ENCODE results near the gene C2CD2.
"Not testable (repeated sequence)": the region's sequence is repeated elsewhere in the genome, so short reads cannot be mapped to it uniquely, and the experiment has no call there.

Gene C2CD2
- 3.7 to 11.5 (median 7.4) reads per million in 9 experiments for total RNA-seq

- Mint-ChIP-seq H3K27ac (no peak within 1 kb of the TSS), H3K9me3 (no peaks in the 10 kb centered on the region), H3K27me3 (peaks cover 44 to 68% of the 10 kb centered on the region in 2 donors), H3K36me3 (ENCODE audit: insufficient read depth) (no peaks in the 10 kb centered on the region), H3K4me3 (peak within 1 kb of the TSS; percentile 50 to 51), H3K4me1 (ENCODE audit: low read depth in 2 of 2) (peaks cover 0 to 5% of the 10 kb centered on the region in 2 donors)
- DNase-seq (no peak), ATAC-seq (replicated peaks) (peak; percentile 32)
Measured at GRCh38 chr21:41953831-41954653, at the start of gene C2CD2. Gene C2CD2, minus strand, starts transcription at chr21:41954018. Its CDS starts 370 bp downstream, at chr21:41953648.

DNA sequence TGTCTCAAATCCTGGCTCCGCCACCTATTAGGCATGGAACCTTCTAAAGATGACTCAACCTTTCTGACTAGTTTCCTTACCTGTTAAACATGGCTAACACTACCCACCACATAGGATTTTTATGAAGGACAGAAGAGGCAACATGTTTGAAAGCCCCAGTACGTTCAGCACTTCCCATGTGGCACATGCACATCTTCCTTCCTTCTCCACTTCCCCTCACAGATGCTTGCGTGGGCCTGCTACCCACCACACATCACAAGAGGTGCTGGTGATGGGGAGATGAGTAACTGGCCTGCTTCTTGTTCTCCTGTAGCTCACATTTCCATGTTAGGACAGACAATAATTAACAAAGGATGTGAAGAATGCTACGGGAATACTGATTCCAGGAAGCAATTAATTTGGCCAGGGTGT, 49.2 kb upstream of the C2CD2 start:
- Mint-ChIP-seq H3K4me3 (peak overlapping the region in 1 of 2 donors; percentile 44), H3K9me3 (no peaks in the 10 kb centered on the region), H3K4me1 (ENCODE audit: low read depth in 2 of 2) (peaks cover 13 to 46% of the 10 kb centered on the region in 2 donors), H3K27me3 (no peaks in the 10 kb centered on the region), H3K36me3 (ENCODE audit: insufficient read depth) (peaks cover 31% of the 10 kb centered on the region), H3K27ac (no peak overlapping the region)
- no peak for ATAC-seq (replicated peaks)
- no peak for DNase-seq

- Mint-ChIP-seq H3K27ac (no peak overlapping the region), H3K27me3 (no peaks in the 10 kb centered on the region), H3K9me3 (no peaks in the 10 kb centered on the region), H3K36me3 (ENCODE audit: insufficient read depth) (peaks cover 34% of the 10 kb centered on the region), H3K4me3 (no peak overlapping the region), H3K4me1 (ENCODE audit: low read depth in 2 of 2) (peaks cover 13 to 46% of the 10 kb centered on the region in 2 donors)
- ATAC-seq (replicated peaks) (peak; percentile 52), DNase-seq (no peak)
Measured at GRCh38 chr21:42002421-42002958, 48.7 kb upstream of the C2CD2 start.

DNA sequence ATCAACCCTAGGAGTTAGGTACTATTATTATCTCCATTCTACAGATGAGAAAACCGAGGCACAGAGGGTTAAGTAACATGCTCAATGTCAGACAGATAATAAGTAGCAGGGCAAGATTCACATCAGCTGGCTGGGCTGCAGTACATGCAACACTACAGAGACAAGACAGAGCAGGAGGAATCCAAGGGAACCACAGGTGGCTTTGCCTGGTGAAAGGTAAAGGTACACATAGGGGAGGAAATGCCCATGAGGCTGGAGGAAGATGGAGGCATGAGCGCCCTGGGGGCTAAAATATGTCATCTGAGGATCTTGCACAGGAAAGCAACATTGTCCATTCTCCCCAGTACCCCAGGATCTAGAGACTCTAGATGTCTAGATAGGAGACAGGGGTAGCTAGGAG, 48.0 kb upstream of the C2CD2 start:
- ATAC-seq (replicated peaks) (no peak), DNase-seq (no peak)
- peak overlapping the region in 1 of 2 donors; percentile 18 for H3K27ac Mint-ChIP-seq
- peaks cover 41% of the 10 kb centered on the region for H3K36me3 Mint-ChIP-seq (ENCODE audit: insufficient read depth)
- H3K9me3 Mint-ChIP-seq: no peaks in the 10 kb centered on the region
- peaks cover 13 to 41% of the 10 kb centered on the region in 2 donors for H3K4me1 Mint-ChIP-seq (ENCODE audit: low read depth in 2 of 2)
- H3K27me3 Mint-ChIP-seq: no peaks in the 10 kb centered on the region
- H3K4me3 Mint-ChIP-seq: no peak overlapping the region

DNA sequence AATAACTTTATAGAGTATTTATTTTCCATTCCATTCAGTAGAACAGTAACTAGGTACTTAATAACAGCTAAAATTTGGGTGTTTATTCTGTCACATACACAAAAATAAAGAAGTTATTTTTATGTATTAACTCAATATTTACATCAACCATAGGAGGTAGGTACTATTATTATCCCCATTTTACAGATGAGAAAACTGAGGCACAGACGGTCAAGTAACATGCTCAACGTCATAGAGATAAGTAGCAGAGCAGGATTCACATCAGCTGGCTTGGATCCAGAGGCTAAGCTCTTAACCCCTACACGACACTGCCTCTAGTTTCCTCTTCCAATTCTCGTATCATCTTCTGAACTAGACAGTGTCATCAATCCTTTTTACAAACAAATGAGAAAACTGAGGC, 47.1 kb upstream of the C2CD2 start:
- ATAC-seq (replicated peaks) (no peak), DNase-seq (no peak)
- Mint-ChIP-seq H3K27ac (peak overlapping the region in 1 of 2 donors; percentile 18), H3K4me3 (no peak overlapping the region), H3K9me3 (no peaks in the 10 kb centered on the region), H3K4me1 (ENCODE audit: low read depth in 2 of 2) (peaks cover 9 to 38% of the 10 kb centered on the region in 2 donors), H3K36me3 (ENCODE audit: insufficient read depth) (peaks cover 43% of the 10 kb centered on the region), H3K27me3 (no peaks in the 10 kb centered on the region)

GRCh38 chr21:41997657-41998056, 43.8 kb upstream of the C2CD2 start:
- no peaks in the 10 kb centered on the region for H3K9me3 Mint-ChIP-seq
- DNase-seq (no peak), ATAC-seq (replicated peaks) (no peak)
- no peak overlapping the region for H3K27ac Mint-ChIP-seq
- peaks cover 65% of the 10 kb centered on the region for H3K36me3 Mint-ChIP-seq (ENCODE audit: insufficient read depth)
- peaks cover 9 to 23% of the 10 kb centered on the region in 2 donors for H3K4me1 Mint-ChIP-seq (ENCODE audit: low read depth in 2 of 2)
- H3K27me3 Mint-ChIP-seq: no peaks in the 10 kb centered on the region
- H3K4me3 Mint-ChIP-seq: no peak overlapping the region

GRCh38 chr21:41995577-41995976, 41.8 kb upstream of the C2CD2 start:
- DNase-seq (no peak), ATAC-seq (replicated peaks) (no peak)
- peaks cover 71% of the 10 kb centered on the region for H3K36me3 Mint-ChIP-seq (ENCODE audit: insufficient read depth)
- H3K27ac Mint-ChIP-seq: no peak overlapping the region
- H3K27me3 Mint-ChIP-seq: no peaks in the 10 kb centered on the region
- H3K9me3 Mint-ChIP-seq: no peaks in the 10 kb centered on the region
- peaks cover 6 to 9% of the 10 kb centered on the region in 2 donors for H3K4me1 Mint-ChIP-seq (ENCODE audit: low read depth in 2 of 2)
- no peak overlapping the region for H3K4me3 Mint-ChIP-seq

- not testable (repeated sequence) for ATAC-seq (replicated peaks); H3K4me3 Mint-ChIP-seq; H3K4me1 Mint-ChIP-seq (ENCODE audit: low read depth in 2 of 2); DNase-seq; H3K27me3 Mint-ChIP-seq; H3K9me3 Mint-ChIP-seq
- Mint-ChIP-seq H3K27ac (peak overlapping the region in 1 of 2 donors; percentile 4), H3K36me3 (ENCODE audit: insufficient read depth) (peaks cover 68% of the 10 kb centered on the region)
Measured at GRCh38 chr21:41994613-41995012, 40.8 kb upstream of the C2CD2 start.

DNA sequence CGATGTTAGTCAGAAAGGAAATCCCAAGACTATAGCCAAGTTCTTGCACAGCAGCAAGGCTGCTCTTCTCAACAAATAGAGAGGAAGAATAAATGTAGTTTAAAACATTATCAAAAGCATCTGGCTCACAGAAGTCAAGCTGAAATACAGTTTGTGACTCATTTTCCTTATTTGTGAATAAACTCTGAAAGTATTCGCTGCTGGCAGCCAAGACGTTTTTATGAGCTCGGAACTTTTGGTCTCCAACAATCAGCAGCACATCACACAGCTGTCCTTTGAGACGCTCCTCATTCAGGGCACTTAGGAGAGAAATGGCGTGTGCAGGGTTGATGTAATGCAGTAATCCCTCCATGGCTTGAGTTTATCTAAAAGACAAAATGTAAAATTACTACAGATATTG, 39.9 kb upstream of the C2CD2 start:
- Mint-ChIP-seq H3K27ac (no peak overlapping the region), H3K4me1 (ENCODE audit: low read depth in 2 of 2) (peaks cover 6 to 7% of the 10 kb centered on the region in 2 donors), H3K27me3 (no peaks in the 10 kb centered on the region), H3K9me3 (no peaks in the 10 kb centered on the region), H3K4me3 (no peak overlapping the region), H3K36me3 (ENCODE audit: insufficient read depth) (peaks cover 71% of the 10 kb centered on the region)
- no peak for ATAC-seq (replicated peaks)
- no peak for DNase-seq

DNA sequence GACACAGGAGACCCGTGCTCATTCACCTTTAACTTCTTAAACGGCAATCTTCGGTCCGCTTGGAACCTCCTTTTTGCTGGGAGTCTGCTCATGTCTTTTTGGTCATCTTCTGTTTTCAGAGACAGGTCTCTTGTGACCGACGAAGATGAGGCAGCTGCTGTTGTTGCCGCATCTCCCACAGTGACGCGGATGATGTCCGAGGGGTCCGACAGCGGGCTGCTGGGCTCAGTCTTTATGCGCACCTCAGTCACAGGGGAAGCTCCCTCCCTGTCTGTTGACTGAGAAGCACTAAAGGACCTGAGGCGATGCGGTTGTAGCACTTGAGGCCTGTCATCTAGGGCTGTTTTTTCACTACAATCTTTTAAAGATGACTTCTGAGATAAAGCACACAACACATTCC, 38.8 kb upstream of the C2CD2 start:
- ATAC-seq (replicated peaks) (no peak), DNase-seq (no peak)
- Mint-ChIP-seq H3K27me3 (no peaks in the 10 kb centered on the region), H3K27ac (peak overlapping the region in 1 of 2 donors; percentile 36), H3K4me1 (ENCODE audit: low read depth in 2 of 2) (peaks cover 4% of the 10 kb centered on the region in 2 donors), H3K9me3 (no peaks in the 10 kb centered on the region), H3K36me3 (ENCODE audit: insufficient read depth) (peaks cover 61% of the 10 kb centered on the region), H3K4me3 (no peak overlapping the region)

- Mint-ChIP-seq H3K4me3 (no peak overlapping the region), H3K36me3 (ENCODE audit: insufficient read depth) (peaks cover 52% of the 10 kb centered on the region), H3K9me3 (no peaks in the 10 kb centered on the region), H3K27ac (no peak overlapping the region), H3K27me3 (no peaks in the 10 kb centered on the region), H3K4me1 (ENCODE audit: low read depth in 2 of 2) (peaks cover 4% of the 10 kb centered on the region in 2 donors)
- DNase-seq (no peak), ATAC-seq (replicated peaks) (no peak)
Measured at GRCh38 chr21:41991659-41992058, 37.8 kb upstream of the C2CD2 start.

- ATAC-seq (replicated peaks): no peak
- Mint-ChIP-seq H3K4me1 (ENCODE audit: low read depth in 2 of 2) (peaks cover under 1 to 2% of the 10 kb centered on the region in 2 donors), H3K27me3 (no peaks in the 10 kb centered on the region), H3K9me3 (no peaks in the 10 kb centered on the region), H3K27ac (no peak overlapping the region), H3K4me3 (no peak overlapping the region), H3K36me3 (ENCODE audit: insufficient read depth) (peaks cover 41% of the 10 kb centered on the region)
- no peak for DNase-seq
Measured at GRCh38 chr21:41989698-41990097, 35.9 kb upstream of the C2CD2 start.

GRCh38 chr21:41987310-41987709, 33.5 kb upstream of the C2CD2 start:
- ATAC-seq (replicated peaks) (no peak), DNase-seq (no peak)
- Mint-ChIP-seq H3K4me3 (no peak overlapping the region), H3K36me3 (ENCODE audit: insufficient read depth) (peaks cover 20% of the 10 kb centered on the region), H3K4me1 (ENCODE audit: low read depth in 2 of 2) (peaks cover 0 to 1% of the 10 kb centered on the region in 2 donors), H3K27me3 (peaks cover 0 to 4% of the 10 kb centered on the region in 2 donors), H3K9me3 (peaks cover 0 to 5% of the 10 kb centered on the region in 2 donors), H3K27ac (no peak overlapping the region)
